ENCODE measurements around the gene DCST1. TPM values are rescaled to one million over a fixed set of nuclear protein-coding genes. Genes with fewer than 3 reads are reported as not detected.
A peak's percentile ranks its signal among the peaks of the same experiment; 100 is the strongest.

Gene DCST1
- total RNA-seq, 1 donor from 2014 or later: not detected

GRCh38 chr1:155001425-155001674 is 32.3 kb upstream of the DCST1 start:
- no peak for DNase-seq (ENCODE audit: low spot score)

GRCh38 chr1:155001675-155002463 is 31.8 kb upstream of the DCST1 start:
- DNase-seq (ENCODE audit: low spot score): peak; percentile 99

GRCh38 chr1:155002464-155003226 is 31.0 kb upstream of the DCST1 start, which contains the start of gene ZBTB7B:
Gene ZBTB7B, plus strand, starts transcription at chr1:155002802. Its CDS starts 11,859 bp downstream, at chr1:155014661.
- no peak for DNase-seq (ENCODE audit: low spot score)

- DNase-seq (ENCODE audit: low spot score): no peak
Observed at GRCh38 chr1:155003227-155003765, 30.3 kb upstream of the DCST1 start.

- DNase-seq (ENCODE audit: low spot score): no peak
Observed at GRCh38 chr1:155003766-155004351, 29.8 kb upstream of the DCST1 start.

GRCh38 chr1:155004352-155005075 is 29.1 kb upstream of the DCST1 start:
- no peak for DNase-seq (ENCODE audit: low spot score)

- DNase-seq (ENCODE audit: low spot score): no peak
Observed at GRCh38 chr1:155005076-155006011, 28.3 kb upstream of the DCST1 start.

- no peak for DNase-seq (ENCODE audit: low spot score)
Observed at GRCh38 chr1:155006601-155007101, 27.0 kb upstream of the DCST1 start.

- DNase-seq (ENCODE audit: low spot score): no peak
Observed at GRCh38 chr1:155007251-155007828, 26.3 kb upstream of the DCST1 start.

GRCh38 chr1:155008015-155008941 is 25.3 kb upstream of the DCST1 start:
- DNase-seq (ENCODE audit: low spot score): no peak

- no peak for DNase-seq (ENCODE audit: low spot score)
Observed at GRCh38 chr1:155009221-155009711, 24.4 kb upstream of the DCST1 start.

- DNase-seq (ENCODE audit: low spot score): no peak
Observed at GRCh38 chr1:155009742-155010141, 23.9 kb upstream of the DCST1 start.

- DNase-seq (ENCODE audit: low spot score): no peak
Observed at GRCh38 chr1:155010211-155010918, 23.3 kb upstream of the DCST1 start.

GRCh38 chr1:155011004-155011416 is 22.6 kb upstream of the DCST1 start:
- DNase-seq (ENCODE audit: low spot score): no peak

- DNase-seq (ENCODE audit: low spot score): no peak
Observed at GRCh38 chr1:155011437-155012025, 22.1 kb upstream of the DCST1 start.

- DNase-seq (ENCODE audit: low spot score): no peak
Observed at GRCh38 chr1:155012026-155012546, 21.5 kb upstream of the DCST1 start.
